DND-41 (cell line): ENCODE data around the gene SLC25A28.

Experiments
- EZH2 ChIP-seq: IDR thresholded peaks from 3 replicates; pipeline ENCODE4 v1.6.1; 2012; ENCODE audit warnings: borderline replicate concordance, low read depth, mild to moderate bottlenecking, moderate library complexity, low read length, inconsistent platforms; ENCODE audit not compliant: severe bottlenecking
- TF ChIP-seq, protein P1 (sequence below): IDR thresholded peaks from 2 replicates; pipeline ENCODE4 v1.5.1; 2012; ENCODE audit warnings: borderline replicate concordance, low read length, moderate library complexity, mild to moderate bottlenecking; ENCODE audit not compliant: poor library complexity, severe bottlenecking; ENCODE audit errors: extremely low read depth

DNA sequence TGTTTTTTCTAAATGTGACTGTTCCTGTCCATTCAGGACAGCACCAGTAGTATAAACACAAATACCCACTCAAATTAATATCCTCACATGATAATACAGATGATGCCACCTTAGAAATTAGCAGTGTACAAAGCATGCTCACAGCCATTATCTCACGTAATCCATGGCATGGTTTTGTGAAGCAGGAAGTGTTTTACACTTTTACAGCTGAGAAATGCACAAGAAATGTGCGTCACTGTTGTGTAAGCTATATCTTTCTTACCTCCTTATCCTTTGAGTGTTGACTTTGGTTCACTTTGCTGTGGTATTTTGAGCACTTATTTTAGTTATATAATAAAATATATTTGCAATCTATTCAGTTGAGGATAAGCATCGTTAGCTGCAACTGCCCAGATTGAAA is 55.9 kb downstream of the SLC25A28 start:
- TF ChIP-seq, protein P1, sequence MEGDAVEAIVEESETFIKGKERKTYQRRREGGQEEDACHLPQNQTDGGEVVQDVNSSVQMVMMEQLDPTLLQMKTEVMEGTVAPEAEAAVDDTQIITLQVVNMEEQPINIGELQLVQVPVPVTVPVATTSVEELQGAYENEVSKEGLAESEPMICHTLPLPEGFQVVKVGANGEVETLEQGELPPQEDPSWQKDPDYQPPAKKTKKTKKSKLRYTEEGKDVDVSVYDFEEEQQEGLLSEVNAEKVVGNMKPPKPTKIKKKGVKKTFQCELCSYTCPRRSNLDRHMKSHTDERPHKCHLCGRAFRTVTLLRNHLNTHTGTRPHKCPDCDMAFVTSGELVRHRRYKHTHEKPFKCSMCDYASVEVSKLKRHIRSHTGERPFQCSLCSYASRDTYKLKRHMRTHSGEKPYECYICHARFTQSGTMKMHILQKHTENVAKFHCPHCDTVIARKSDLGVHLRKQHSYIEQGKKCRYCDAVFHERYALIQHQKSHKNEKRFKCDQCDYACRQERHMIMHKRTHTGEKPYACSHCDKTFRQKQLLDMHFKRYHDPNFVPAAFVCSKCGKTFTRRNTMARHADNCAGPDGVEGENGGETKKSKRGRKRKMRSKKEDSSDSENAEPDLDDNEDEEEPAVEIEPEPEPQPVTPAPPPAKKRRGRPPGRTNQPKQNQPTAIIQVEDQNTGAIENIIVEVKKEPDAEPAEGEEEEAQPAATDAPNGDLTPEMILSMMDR = no peak
- no peak for TF ChIP-seq EZH2
